H9 (cell line): ENCODE measurements around the gene SDK2. TPM values are rescaled to one million over a fixed set of nuclear protein-coding genes. Genes with fewer than 3 reads are reported as not detected.

Experiments
- DNase-seq: peaks from one replicate; pipeline ENCODE4 v3.0.0-alpha.2; 2017
- H2AFZ ChIP-seq: one replicate; pipeline ENCODE4 v1.6.1; 2013; ENCODE audit warnings: mild to moderate bottlenecking, low read length, control low read depth, moderate library complexity
- H2AK5ac ChIP-seq: 2 replicates; pipeline ENCODE4 v1.6.1; 2013; ENCODE audit warnings: low read length, control low read depth, mixed read lengths; ENCODE audit not compliant: insufficient read length
- H2BK120ac ChIP-seq: one replicate; pipeline ENCODE4 v1.6.1; 2013; ENCODE audit warnings: low read depth, mild to moderate bottlenecking, low read length, control low read depth, inconsistent platforms; ENCODE audit not compliant: poor library complexity, severe bottlenecking
- H2BK12ac ChIP-seq: 2 replicates; pipeline ENCODE4 v1.6.1; 2013; ENCODE audit warnings: low read length, control low read depth, mixed read lengths, low read depth; ENCODE audit not compliant: insufficient read length
- H2BK15ac ChIP-seq: 2 replicates; pipeline ENCODE4 v1.6.1; 2013; ENCODE audit warnings: low read depth, low read length, control low read depth
- H2BK20ac ChIP-seq: one replicate; pipeline ENCODE4 v1.6.1; 2013; ENCODE audit warnings: low read depth, mild to moderate bottlenecking, low read length, control low read depth, inconsistent platforms; ENCODE audit not compliant: poor library complexity, severe bottlenecking
- H2BK5ac ChIP-seq: 2 replicates; pipeline ENCODE4 v1.6.1; 2013; ENCODE audit warnings: low read length, control low read depth, mixed read lengths; ENCODE audit not compliant: insufficient read length
- H3K14ac ChIP-seq: 2 replicates; pipeline ENCODE4 v1.6.1; 2013; ENCODE audit warnings: low read length, control low read depth; ENCODE audit not compliant: insufficient read depth
- H3K18ac ChIP-seq: 2 replicates; pipeline ENCODE4 v1.6.1; 2013; ENCODE audit warnings: low read depth, mild to moderate bottlenecking, mixed read lengths, low read length, control low read depth; ENCODE audit not compliant: insufficient read length
- H3K23ac ChIP-seq: 2 replicates; pipeline ENCODE4 v1.6.1; 2013; ENCODE audit warnings: low read length, control low read depth, mixed read lengths, low read depth; ENCODE audit not compliant: insufficient read length
- H3K23me2 ChIP-seq: 2 replicates; pipeline ENCODE4 v1.6.1; 2013; ENCODE audit warnings: low read depth, mild to moderate bottlenecking, mixed read lengths, low read length, control low read depth; ENCODE audit not compliant: insufficient read length, poor library complexity, severe bottlenecking
- H3K27ac ChIP-seq: 2 replicates; pipeline ENCODE4 v1.5.1; 2013; ENCODE audit warnings: low read length, control low read depth, mixed read lengths, low read depth; ENCODE audit not compliant: insufficient read length
- H3K27me3 ChIP-seq: 2 replicates; pipeline ENCODE4 v1.6.1; 2013; ENCODE audit warnings: low read length, control low read depth, inconsistent platforms; ENCODE audit not compliant: insufficient read depth
- H3K4ac ChIP-seq: 2 replicates; pipeline ENCODE4 v1.6.1; 2013; ENCODE audit warnings: low read depth, mild to moderate bottlenecking, control low read depth, inconsistent platforms, low read length, moderate library complexity
- H3K4me1 ChIP-seq: 2 replicates; pipeline ENCODE4 v1.6.1; 2013; ENCODE audit warnings: low read length, control low read depth, inconsistent platforms; ENCODE audit not compliant: insufficient read depth
- H3K4me2 ChIP-seq: 2 replicates; pipeline ENCODE4 v1.6.1; 2013; ENCODE audit warnings: low read length, control low read depth, mixed read lengths; ENCODE audit not compliant: insufficient read length, insufficient read depth
- H3K56ac ChIP-seq: 2 replicates; pipeline ENCODE4 v1.6.1; 2013; ENCODE audit warnings: low read depth, mild to moderate bottlenecking, mixed read lengths, low read length, control low read depth; ENCODE audit not compliant: insufficient read length
- H3K79me1 ChIP-seq: 2 replicates; pipeline ENCODE4 v1.6.1; 2013; ENCODE audit warnings: low read depth, mild to moderate bottlenecking, moderate library complexity, low read length, control low read depth, inconsistent platforms; ENCODE audit not compliant: insufficient read depth, poor library complexity, severe bottlenecking
- H3K79me2 ChIP-seq: 2 replicates; pipeline ENCODE4 v1.6.1; 2013; ENCODE audit warnings: low read length, control low read depth, inconsistent platforms; ENCODE audit not compliant: insufficient read depth
- H3K9ac ChIP-seq: 2 replicates; pipeline ENCODE4 v1.6.1; 2013; ENCODE audit warnings: low read length, control low read depth, mixed read lengths; ENCODE audit not compliant: insufficient read length; ENCODE audit errors: extremely low read depth
- H3K9me3 ChIP-seq: one replicate; pipeline ENCODE4 v1.6.1; 2013; ENCODE audit warnings: low read depth, low read length, inconsistent platforms; ENCODE audit not compliant: control insufficient read depth
- H3T11ph ChIP-seq: one replicate; pipeline ENCODE4 v1.6.1; 2013; ENCODE audit warnings: mild to moderate bottlenecking, low read length, control low read depth, inconsistent platforms
- H4K20me1 ChIP-seq: one replicate; pipeline ENCODE4 v1.6.1; 2013; ENCODE audit not compliant: control insufficient read depth, insufficient read length, insufficient read depth
- H4K5ac ChIP-seq: 2 replicates; pipeline ENCODE4 v1.6.1; 2013; ENCODE audit warnings: low read depth, mild to moderate bottlenecking, mixed read lengths, low read length, control low read depth; ENCODE audit not compliant: insufficient read length
- H4K8ac ChIP-seq: replicated peaks from 2 replicates; pipeline ENCODE4 v1.6.1; 2013; ENCODE audit warnings: low read length, control low read depth, mixed read lengths, low read depth; ENCODE audit not compliant: insufficient read length
- H4K91ac ChIP-seq: 2 replicates; pipeline ENCODE4 v1.6.1; 2013; ENCODE audit warnings: low read depth, mild to moderate bottlenecking, moderate library complexity, mixed read lengths, low read length, control low read depth; ENCODE audit not compliant: insufficient read length
- H3K27ac Mint-ChIP-seq, 3 experiments: 2 replicates in 2 of 3; 3 replicates in 1 of 3; pipeline ENCODE4 v1.8.0; 2020 to 2021; ENCODE audit warnings: mixed read lengths in 3 of 3, mild to moderate bottlenecking in 1 of 3, moderate library complexity in 1 of 3
- H3K27me3 Mint-ChIP-seq: 2 replicates; pipeline ENCODE4 v1.8.0; 2021; ENCODE audit warnings: low read depth, mild to moderate bottlenecking, moderate library complexity, mixed read lengths
- H3K36me3 Mint-ChIP-seq, 3 experiments: 2 replicates in 2 of 3; 3 replicates in 1 of 3; pipeline ENCODE4 v1.8.0; 2020 to 2021; ENCODE audit warnings: low read depth in 3 of 3, mixed read lengths in 3 of 3; ENCODE audit not compliant: insufficient read depth in 1 of 3
- H3K4me1 Mint-ChIP-seq, 2 experiments: 2 replicates each; pipeline ENCODE4 v1.8.0; 2020; ENCODE audit warnings: mixed read lengths in 2 of 2
- H3K4me3 Mint-ChIP-seq, 2 experiments: 2 replicates in 1 of 2; 3 replicates in 1 of 2; pipeline ENCODE4 v1.8.0; 2020 to 2021; ENCODE audit warnings: mild to moderate bottlenecking in 2 of 2, mixed read lengths in 2 of 2, moderate library complexity in 1 of 2
- H3K9me3 Mint-ChIP-seq, 2 experiments: 2 replicates in 1 of 2; 3 replicates in 1 of 2; pipeline ENCODE4 v1.8.0; 2020; ENCODE audit warnings: mild to moderate bottlenecking in 2 of 2, mixed read lengths in 2 of 2, moderate library complexity in 1 of 2
- WGBS: extraction: QIAGEN DNeasy Blood & Tissue Kit; methylation state at CpG from one replicate; pipeline ENCODE4 v1.1.7; 2013; ENCODE audit warnings: missing lambda C conversion rate, low lambda C conversion rate, mixed read lengths; ENCODE audit not compliant: insufficient read length; ENCODE audit errors: extremely low coverage; 5-methylcytosine and 5-hydroxymethylcytosine counted together
- total RNA-seq: library from RNA; stranded (reverse); gene quantifications from 2 replicates; pipeline ENCODE4 v1.2.1, GENCODE V29; 2021
- TF ChIP-seq, protein P1 (sequence below): fragments of 200-600 bp; sonication (generic); conservative IDR thresholded peaks from 3 replicates; pipeline ENCODE4 v1.8.0; 2021; ENCODE audit warnings: antibody characterized with exemption, mild to moderate bottlenecking

SDK2 gene
- total RNA-seq, 1 experiment from 2014 or later, result 9.1 TPM

DNA sequence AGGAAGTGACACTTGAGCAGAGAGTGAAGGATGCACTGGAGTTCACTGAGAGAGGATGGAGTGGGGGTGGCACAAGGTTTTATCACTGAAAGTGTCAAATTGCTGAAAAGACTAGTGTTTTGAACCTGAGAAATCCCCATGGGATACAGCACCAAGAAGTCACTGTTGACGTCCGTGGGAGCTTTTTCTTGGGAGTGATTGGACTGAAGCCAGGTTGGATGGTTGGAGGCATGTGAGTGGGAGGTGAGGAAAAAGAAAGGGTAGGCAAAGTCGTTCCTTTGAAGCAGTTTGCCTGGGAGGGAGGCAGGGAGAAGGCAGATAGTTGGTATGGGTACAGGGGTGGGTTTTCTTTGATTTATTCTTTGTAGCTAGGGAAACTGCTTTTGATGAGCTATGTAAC, 39.9 kb upstream of the SDK2 start:
- no peak overlapping the region for H3K4me2 ChIP-seq
- H3K4me1 ChIP-seq, result peaks cover 8% of the 10 kb centered on the region
- H2BK12ac ChIP-seq, result no peak overlapping the region
- no peak overlapping the region for H2AK5ac ChIP-seq
- no peak overlapping the region for H3K23ac ChIP-seq
- no peaks in the 10 kb centered on the region for H3K9me3 ChIP-seq
- no peak overlapping the region for H3K14ac ChIP-seq
- H3K27me3 ChIP-seq, result no peaks in the 10 kb centered on the region
- H2BK20ac ChIP-seq, result no peak overlapping the region
- no peaks in the 10 kb centered on the region for H4K20me1 ChIP-seq
- H3K23me2 ChIP-seq, result no peaks in the 10 kb centered on the region
- H3K4me1 Mint-ChIP-seq, result peaks cover 47 to 50% of the 10 kb centered on the region in 2 experiments
- H3K9me3 Mint-ChIP-seq, result peaks cover 7 to 13% of the 10 kb centered on the region in 2 experiments
- no peak overlapping the region; a peak in 1 of 7 replicates for H3K27ac Mint-ChIP-seq
- peaks cover 9 to 11% (median 10%) of the 10 kb centered on the region in 3 experiments for H3K36me3 Mint-ChIP-seq
- no peak overlapping the region for H2AFZ ChIP-seq
- no peak overlapping the region for H3K27ac ChIP-seq
- no peak overlapping the region for H4K91ac ChIP-seq
- H3K4ac ChIP-seq, result no peak overlapping the region
- no peak overlapping the region for H4K5ac ChIP-seq
- no peak overlapping the region for H3K18ac ChIP-seq
- no peak overlapping the region for H2BK120ac ChIP-seq
- DNase-seq, result no peak
- H3K56ac ChIP-seq, result no peak overlapping the region
- no peak overlapping the region for H4K8ac ChIP-seq
- no peak overlapping the region for H2BK15ac ChIP-seq
- no peak overlapping the region for H2BK5ac ChIP-seq
- H3T11ph ChIP-seq, result no peak overlapping the region
- peaks cover 15% of the 10 kb centered on the region for H3K27me3 Mint-ChIP-seq
- H3K79me2 ChIP-seq, result no peaks in the 10 kb centered on the region
- no peak overlapping the region for H3K9ac ChIP-seq
- no peaks in the 10 kb centered on the region for H3K79me1 ChIP-seq
- TF ChIP-seq, protein P1, sequence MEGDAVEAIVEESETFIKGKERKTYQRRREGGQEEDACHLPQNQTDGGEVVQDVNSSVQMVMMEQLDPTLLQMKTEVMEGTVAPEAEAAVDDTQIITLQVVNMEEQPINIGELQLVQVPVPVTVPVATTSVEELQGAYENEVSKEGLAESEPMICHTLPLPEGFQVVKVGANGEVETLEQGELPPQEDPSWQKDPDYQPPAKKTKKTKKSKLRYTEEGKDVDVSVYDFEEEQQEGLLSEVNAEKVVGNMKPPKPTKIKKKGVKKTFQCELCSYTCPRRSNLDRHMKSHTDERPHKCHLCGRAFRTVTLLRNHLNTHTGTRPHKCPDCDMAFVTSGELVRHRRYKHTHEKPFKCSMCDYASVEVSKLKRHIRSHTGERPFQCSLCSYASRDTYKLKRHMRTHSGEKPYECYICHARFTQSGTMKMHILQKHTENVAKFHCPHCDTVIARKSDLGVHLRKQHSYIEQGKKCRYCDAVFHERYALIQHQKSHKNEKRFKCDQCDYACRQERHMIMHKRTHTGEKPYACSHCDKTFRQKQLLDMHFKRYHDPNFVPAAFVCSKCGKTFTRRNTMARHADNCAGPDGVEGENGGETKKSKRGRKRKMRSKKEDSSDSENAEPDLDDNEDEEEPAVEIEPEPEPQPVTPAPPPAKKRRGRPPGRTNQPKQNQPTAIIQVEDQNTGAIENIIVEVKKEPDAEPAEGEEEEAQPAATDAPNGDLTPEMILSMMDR, result no peak
- no peak overlapping the region for H3K4me3 Mint-ChIP-seq
- WGBS, result no CpG with 5 or more reads among the region's 3 CpGs
